Suprapubic skin (tissue), 3 donors: Measurements from ENCODE around the gene MRPL40.

Experiments
- EP300 ChIP-seq: sonication (generic); formaldehyde crosslinking; IDR thresholded peaks from one replicate; pipeline ENCODE4 v1.6.1; 2017; ENCODE audit warnings: antibody characterized with exemption
- TF ChIP-seq, protein P1 (sequence below), 2 donors: fragments of 200-600 bp in 1 of 2; fragments of 450-650 bp in 1 of 2; sonication (generic) in 1 of 2; IDR thresholded peaks; one replicate each; pipeline ENCODE4 v1.5.1; 2016 to 2019; ENCODE audit warnings: antibody characterized with exemption in 2 of 2, mild to moderate bottlenecking in 1 of 2, moderate library complexity in 1 of 2

DNA sequence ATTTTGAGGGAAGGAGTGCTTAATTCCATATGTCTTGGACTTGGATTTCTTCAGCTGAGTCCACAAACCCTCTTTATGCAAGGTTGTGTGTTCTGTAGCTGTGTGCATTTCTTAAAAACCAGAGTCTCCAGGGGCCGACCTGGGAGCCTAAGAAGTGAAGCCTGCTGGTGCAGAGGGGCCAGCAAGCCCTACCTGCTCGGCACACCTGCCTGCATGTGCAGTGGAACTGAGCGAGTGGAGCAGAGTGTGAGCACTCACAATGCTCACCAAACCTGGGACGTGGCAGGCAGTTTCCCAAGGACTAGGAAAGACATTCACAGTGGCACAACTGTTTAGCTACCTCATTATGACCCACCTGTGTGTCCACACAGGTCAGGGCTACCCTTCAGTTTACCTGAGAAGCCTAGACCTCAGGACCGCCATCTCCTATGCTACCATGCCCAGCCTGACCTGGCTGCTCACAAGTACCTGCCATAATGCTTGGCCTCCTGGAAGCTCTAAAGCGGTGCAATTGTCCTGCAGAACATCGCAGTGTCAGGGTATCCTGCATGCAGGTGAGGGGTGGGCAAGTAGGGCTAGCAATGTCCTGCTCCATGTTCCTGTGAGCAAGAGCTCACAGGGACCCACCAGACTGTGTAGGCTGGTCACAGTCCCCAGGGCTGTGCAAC, 11.3 kb downstream of the MRPL40 start:
- no peak for TF ChIP-seq EP300
- TF ChIP-seq, protein P1, sequence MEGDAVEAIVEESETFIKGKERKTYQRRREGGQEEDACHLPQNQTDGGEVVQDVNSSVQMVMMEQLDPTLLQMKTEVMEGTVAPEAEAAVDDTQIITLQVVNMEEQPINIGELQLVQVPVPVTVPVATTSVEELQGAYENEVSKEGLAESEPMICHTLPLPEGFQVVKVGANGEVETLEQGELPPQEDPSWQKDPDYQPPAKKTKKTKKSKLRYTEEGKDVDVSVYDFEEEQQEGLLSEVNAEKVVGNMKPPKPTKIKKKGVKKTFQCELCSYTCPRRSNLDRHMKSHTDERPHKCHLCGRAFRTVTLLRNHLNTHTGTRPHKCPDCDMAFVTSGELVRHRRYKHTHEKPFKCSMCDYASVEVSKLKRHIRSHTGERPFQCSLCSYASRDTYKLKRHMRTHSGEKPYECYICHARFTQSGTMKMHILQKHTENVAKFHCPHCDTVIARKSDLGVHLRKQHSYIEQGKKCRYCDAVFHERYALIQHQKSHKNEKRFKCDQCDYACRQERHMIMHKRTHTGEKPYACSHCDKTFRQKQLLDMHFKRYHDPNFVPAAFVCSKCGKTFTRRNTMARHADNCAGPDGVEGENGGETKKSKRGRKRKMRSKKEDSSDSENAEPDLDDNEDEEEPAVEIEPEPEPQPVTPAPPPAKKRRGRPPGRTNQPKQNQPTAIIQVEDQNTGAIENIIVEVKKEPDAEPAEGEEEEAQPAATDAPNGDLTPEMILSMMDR (IDR thresholded peaks at IDR 0.05), result no peak
